Hematopoietic multipotent progenitor cell treated with erythropoietin and hydrocortisone succinate and interleukin-3 and kit ligand, for 15 days (in vitro differentiated cells): ENCODE data around the gene EEF1G.
"Not testable (repeated sequence)": the region's sequence is repeated elsewhere in the genome, so short reads cannot be mapped to it uniquely, and the experiment has no call there.

Experiments
- DNase-seq: peaks from one replicate; pipeline ENCODE4 v3.0.0-alpha.2; 2015; ENCODE audit warnings: low spot score

EEF1G gene

GRCh38 chr11:62573592-62574362 is at the start of gene EEF1G:
TSS of gene EEF1G (minus strand) at chr11:62573891. CDS start at chr11:62573842, 49 bp downstream.
- DNase-seq: peak; percentile 100

DNA sequence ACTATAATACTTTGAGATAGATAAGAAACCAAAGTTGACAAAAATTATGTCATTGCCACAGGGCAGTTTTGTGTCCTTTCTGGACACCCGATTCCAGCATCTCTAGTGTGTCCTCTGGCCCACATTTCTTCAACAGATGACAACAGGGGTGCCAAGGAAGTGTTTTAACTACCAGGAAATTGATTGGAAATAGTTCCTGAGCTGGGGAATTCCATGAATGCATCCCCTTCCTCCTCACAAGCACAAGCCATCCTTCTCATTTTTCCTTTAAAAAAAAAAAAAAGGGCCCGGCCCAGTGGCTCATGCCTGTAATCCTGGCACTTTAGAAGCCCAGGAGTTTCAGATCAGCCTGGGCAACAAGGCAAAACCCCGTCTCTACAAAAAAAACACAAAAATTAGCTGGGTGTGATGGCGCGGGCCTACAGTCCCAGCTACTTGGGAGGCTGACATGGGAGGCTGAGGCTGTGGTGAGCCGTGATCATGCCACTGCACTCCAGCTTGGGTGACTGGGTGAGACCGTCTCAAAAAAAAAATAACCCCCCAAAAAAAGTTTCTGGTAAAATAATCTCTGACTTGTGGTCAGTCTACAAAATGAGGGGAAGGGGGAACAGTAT is 48.9 kb upstream of the EEF1G start:
- DNase-seq: no peak

DNA sequence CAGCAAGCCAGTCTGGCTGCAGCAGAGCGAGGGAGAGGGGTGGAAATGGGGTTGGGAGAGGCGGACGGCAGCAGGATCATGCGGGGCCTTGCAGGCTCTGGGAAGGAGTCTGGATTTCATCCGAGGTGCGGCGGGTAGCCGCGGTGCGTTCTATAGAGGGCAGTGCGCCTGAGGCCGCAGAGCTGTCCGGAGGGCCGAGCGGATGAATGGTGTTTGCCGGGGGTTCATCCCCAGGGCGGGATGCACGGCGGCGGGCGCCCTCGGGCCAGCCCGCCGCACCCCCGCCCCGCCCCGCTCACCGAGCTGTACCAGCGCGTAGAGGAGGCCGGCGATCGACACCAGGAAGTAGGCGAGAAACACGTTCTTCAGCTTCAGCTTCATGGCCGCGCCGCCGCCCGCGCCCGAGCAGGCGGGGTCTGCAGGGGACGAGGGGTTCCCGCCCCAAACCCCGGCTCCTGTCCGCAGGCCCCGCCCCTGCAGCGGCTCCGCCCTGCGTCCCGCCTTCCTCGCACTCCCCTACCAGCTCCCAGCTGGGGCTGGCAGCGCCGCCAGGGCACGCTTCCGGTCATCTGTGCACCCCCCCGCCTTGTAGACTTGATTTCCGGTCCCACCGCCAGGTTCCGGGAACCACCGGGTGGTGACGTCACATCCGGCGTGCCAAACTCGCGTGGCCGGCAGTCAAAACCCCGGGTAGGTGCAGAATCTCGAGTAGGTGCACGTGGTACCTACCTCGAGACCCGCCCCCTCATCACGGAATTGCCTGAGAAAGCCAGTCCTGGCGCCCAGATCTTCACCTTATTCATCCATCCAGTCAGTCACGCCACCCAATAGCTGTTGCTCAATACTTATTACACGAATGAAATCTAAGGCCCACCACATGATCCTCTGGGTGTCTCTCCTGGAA is 48.1 kb upstream of the EEF1G start, which contains the start of gene B3GAT3:
TSS of gene B3GAT3 (minus strand) at position 420 of the 904 bp plus-strand sequence. CDS start at position 381, 39 bp downstream.
- peak; percentile 88 for DNase-seq

- no peak for DNase-seq
Observed at GRCh38 chr11:62621027-62621566, 47.4 kb upstream of the EEF1G start.

DNA sequence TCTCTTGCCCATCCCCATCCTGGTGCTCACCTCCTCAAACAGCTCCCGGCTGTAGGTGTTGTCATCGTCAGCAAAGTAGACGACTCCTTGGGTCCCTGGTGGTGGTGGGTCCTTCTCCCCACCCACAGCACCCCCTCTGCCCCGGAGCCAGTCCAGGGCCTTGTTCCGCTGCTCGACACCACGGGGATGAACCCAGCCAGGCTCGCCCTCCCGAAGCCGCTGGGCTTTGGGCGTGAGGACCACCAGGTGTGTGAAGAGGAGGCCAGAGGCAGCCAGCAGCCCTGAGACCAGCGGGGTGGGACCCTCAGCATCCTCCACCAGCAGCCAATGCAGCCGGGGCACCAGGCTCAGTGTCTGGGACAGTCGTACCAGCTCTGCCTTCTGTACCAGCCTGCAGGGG is 43.3 kb upstream of the EEF1G start:
- DNase-seq: not testable (repeated sequence)

- no peak for DNase-seq
Observed at GRCh38 chr11:62615521-62615920, 41.8 kb upstream of the EEF1G start.

- DNase-seq: peak; percentile 65
Observed at GRCh38 chr11:62614275-62614674, 40.6 kb upstream of the EEF1G start.

GRCh38 chr11:62613291-62613778 is 39.6 kb upstream of the EEF1G start:
- DNase-seq: no peak

GRCh38 chr11:62612366-62613290 is 38.9 kb upstream of the EEF1G start, which contains the start of the genes EML3 and ROM1:
TSS of gene EML3 (minus strand) at chr11:62612775. CDS start at chr11:62612457, 318 bp downstream.
TSS of gene ROM1 (plus strand) at chr11:62613257. CDS start at chr11:62613282, 25 bp downstream.
- peak; percentile 68 for DNase-seq

- peak; percentile 18 for DNase-seq
Observed at GRCh38 chr11:62611705-62612365, 38.1 kb upstream of the EEF1G start.

DNA sequence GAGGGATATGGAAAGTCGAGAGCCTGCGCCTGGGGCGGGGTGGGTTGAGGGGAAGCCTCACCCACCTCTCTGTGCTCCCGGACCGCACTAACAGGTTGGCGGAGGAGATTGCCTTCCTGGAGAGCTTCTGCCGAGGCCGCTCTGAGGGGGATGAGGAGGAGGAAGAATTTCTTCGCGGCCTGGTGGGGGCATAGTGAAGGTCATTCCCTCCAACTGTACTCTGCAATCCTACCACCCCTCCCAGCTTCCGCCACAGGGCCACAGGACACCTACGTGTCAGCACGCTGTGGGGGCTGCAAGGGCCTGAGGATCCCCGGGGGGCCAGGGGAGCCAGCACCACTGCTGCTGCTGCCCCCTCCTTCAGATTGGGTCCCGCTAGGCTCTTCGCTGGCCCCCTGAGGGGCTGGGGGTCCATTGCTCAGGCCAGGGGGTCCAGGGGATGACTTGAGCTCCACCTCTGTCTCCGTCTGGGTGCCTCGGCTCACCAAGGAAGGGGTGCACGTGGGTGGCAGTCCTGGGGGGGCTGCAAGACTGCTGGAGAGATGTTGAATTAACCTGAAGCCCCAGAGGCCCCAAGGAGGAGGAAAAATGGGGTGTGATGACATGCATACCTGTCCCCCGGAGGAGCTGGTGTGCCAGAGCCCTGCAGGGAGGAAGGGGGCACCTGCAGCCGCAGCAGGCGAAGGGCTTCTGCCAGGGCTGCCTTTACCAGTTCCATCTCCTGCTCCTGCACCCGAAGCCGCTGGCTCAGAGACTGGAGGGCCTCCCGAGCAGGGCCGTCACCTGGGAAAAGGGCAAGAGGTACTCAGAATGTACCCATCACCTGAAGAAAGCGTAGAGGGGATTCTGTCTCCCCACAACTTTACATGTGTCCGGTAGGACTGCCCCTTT is 37.4 kb upstream of the EEF1G start:
- no peak for DNase-seq

DNA sequence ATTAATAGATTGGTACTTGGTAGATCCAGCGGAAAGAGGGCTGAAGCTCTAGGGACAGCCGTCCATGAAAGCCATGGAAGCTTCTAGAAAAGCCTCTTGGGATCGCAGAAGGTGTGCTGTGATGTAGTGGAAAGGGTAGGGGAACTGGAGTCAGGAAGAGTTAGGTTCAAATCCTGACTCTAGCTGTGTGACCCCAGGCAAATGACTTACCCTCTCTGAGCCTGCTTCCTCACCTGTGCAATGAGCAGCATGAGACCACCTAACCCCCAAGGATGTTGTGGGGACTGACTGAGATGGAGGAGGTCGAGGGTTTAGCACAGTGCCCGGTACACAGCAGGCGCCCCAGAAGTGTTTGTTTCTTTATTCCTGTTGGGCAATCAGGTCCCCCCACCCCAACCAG is 36.7 kb upstream of the EEF1G start:
- no peak for DNase-seq

- DNase-seq: no peak
Observed at GRCh38 chr11:62608776-62609175, 35.1 kb upstream of the EEF1G start.

GRCh38 chr11:62607714-62608113 is 34.0 kb upstream of the EEF1G start:
- no peak for DNase-seq

- DNase-seq: no peak
Observed at GRCh38 chr11:62605902-62606301, 32.2 kb upstream of the EEF1G start.

DNA sequence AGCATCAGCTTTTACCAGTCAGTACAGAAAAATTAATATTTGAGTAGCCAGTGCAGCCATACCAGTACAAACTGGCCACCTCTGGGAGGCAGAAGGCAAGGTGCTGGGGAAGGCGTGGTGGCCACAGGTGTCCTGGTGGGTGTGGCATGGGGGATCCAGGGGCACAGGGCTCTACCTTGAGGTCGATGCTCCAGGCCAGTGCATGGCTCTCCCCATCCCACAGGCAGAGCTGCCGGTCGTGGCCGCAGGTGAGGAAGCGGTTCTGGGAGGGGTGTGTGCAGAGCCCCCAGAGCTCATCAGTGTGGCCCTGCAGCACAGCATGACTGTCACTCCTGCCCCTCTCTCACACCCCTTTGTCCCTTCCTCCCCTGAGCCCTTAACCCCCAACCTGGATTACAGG is 31.8 kb upstream of the EEF1G start:
- no peak for DNase-seq

GRCh38 chr11:62604460-62605120 is 30.9 kb upstream of the EEF1G start:
- no peak for DNase-seq

DNA sequence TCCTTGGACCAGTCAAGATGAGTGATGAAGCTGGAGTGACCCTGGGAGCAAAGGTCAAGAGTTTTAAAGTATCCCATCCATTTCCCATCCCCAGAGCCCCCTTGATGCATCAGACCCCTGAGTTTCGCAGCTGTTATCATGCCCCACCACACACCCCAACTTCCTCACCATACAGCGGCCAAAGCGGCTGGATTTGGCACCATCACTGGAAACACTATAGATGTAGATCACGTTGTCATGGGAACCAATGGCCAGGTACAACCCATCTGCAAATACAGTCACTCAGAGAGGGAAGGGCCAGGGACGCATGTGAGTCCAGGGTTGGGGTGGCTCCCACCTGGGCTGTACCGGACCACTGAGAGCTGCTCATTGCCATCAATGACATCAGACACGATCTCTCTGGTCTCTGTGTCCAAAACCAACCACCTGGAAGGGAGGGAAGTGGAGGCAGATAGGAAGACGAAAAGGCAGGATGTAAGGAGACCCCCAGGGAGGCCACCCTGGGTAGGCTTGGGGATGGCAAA is 30.1 kb upstream of the EEF1G start:
- no peak for DNase-seq
